Measurements from ENCODE around the gene DEFB119. TPM values are rescaled to one million over a fixed set of nuclear protein-coding genes. Genes with fewer than 3 reads are reported as not detected.
A peak's percentile ranks its signal among the peaks of the same experiment; 100 is the strongest.

DEFB119 gene
- total and polyA plus RNA-seq, 9 of the 15 experiments (the other 6 are each of a cell fraction or from before 2014, with no cell fraction given) = not detected

DNA sequence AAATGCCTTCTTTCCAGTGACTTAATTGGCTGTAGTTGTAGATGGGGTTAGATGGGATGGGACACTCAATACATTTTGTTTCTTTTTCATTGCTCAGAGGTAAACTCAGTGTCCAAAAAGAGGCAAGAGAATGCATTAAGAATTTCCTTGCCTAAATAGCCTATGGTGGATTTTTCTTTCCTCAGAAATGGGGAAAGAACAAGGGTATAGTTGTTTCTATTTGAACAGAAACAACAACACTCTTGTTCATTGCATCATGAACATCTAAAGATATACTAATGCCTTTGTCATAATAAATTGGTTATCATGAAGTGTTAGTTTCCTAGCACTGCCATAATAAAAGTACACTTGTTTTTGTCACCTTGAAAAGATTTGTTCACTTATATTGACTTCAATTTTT is 35.4 kb upstream of the DEFB119 start:
- BruUV-seq (replicated peaks) = no TSS peak
- H3K27ac ChIP-seq (ENCODE audit: extremely low read depth, low read depth, low read length) = no peak overlapping the region
- in situ Hi-C loops (cut with MboI) = no loop called here
- ChIA-PET CTCF (ENCODE audit: low intra/inter-chr PET ratio) (no interaction called here), POLR2A (no interaction called here)
- no peak for ATAC-seq
- H3K79me2 ChIP-seq (ENCODE audit: control insufficient read depth, insufficient read depth, low read length) = no peaks in the 10 kb centered on the region
- no peaks in the 10 kb centered on the region for H4K20me1 ChIP-seq (replicated peaks; ENCODE audit: control insufficient read depth, insufficient read depth, low read length)
- H3K9me1 ChIP-seq (ENCODE audit: control insufficient read depth, insufficient read depth, low read length) = no peaks in the 10 kb centered on the region
- peaks cover 0 to 2% of the 10 kb centered on the region in 2 experiments; a peak in 1 of 5 replicates for H3K27me3 ChIP-seq (ENCODE audit: control insufficient read depth in 2 of 2, insufficient read depth in 2 of 2, low read length in 2 of 2)
- no peak overlapping the region for H2AFZ ChIP-seq (ENCODE audit: low read depth, low read length)
- no peaks in the 10 kb centered on the region; the same call in 2 of the 3 replicates for H3K36me3 ChIP-seq (ENCODE audit: control insufficient read depth, insufficient read depth, low read length)
- no peaks in the 10 kb centered on the region for H3K4me1 ChIP-seq (replicated peaks in 1 of 2; ENCODE audit: control insufficient read depth in 2 of 2, insufficient read depth in 2 of 2, low read length in 2 of 2)
- FAIRE-seq = no peak
- no peak for TF ChIP-seq FUS (optimal IDR thresholded peaks at IDR 0.05; ENCODE audit: low read depth, low read length)
- no peaks in the 10 kb centered on the region for H3K9me3 ChIP-seq (replicated peaks; ENCODE audit: control insufficient read depth, insufficient read depth, low read depth, low read length)
- no peak for DNase-seq (ENCODE audit: extremely low read depth in 1 of 4, low spot score in 3 of 4)
- H3K4me3 ChIP-seq = no peak overlapping the region
- no peak overlapping the region for H3K4me2 ChIP-seq (ENCODE audit: insufficient read depth, low read length)
- H3K9ac ChIP-seq (ENCODE audit: insufficient read depth in 1 of 2, low read depth in 2 of 2, low read length in 2 of 2) = no peak overlapping the region
- intact Hi-C loops (cut with micrococcal nuclease) = no loop called here

DNA sequence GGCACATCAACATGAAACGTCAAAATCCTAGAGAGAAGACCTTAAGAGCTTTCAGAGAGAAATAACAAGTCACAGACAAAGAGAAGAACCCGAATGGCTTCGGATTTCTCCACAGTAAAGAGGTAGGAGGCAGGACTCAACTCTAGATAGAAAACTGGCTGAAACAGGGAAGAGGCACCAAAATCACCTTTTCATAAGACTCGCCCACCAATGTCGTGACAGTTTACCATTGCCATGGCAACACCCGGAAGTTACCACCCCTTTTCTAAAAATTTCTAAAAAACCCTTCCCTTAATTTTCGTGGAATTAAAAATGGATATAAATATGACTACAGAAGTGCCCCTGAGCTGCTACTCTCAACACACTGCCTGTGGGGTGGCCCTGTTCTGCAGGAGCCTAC is 27.9 kb upstream of the DEFB119 start:
- POLR2A ChIA-PET = interaction anchor here (0.8 kb wide), 1 partner anchor 41 kb away, joined by 3 read pairs; no protein-coding TSS in a partner anchor
- TF ChIP-seq, protein P1, sequence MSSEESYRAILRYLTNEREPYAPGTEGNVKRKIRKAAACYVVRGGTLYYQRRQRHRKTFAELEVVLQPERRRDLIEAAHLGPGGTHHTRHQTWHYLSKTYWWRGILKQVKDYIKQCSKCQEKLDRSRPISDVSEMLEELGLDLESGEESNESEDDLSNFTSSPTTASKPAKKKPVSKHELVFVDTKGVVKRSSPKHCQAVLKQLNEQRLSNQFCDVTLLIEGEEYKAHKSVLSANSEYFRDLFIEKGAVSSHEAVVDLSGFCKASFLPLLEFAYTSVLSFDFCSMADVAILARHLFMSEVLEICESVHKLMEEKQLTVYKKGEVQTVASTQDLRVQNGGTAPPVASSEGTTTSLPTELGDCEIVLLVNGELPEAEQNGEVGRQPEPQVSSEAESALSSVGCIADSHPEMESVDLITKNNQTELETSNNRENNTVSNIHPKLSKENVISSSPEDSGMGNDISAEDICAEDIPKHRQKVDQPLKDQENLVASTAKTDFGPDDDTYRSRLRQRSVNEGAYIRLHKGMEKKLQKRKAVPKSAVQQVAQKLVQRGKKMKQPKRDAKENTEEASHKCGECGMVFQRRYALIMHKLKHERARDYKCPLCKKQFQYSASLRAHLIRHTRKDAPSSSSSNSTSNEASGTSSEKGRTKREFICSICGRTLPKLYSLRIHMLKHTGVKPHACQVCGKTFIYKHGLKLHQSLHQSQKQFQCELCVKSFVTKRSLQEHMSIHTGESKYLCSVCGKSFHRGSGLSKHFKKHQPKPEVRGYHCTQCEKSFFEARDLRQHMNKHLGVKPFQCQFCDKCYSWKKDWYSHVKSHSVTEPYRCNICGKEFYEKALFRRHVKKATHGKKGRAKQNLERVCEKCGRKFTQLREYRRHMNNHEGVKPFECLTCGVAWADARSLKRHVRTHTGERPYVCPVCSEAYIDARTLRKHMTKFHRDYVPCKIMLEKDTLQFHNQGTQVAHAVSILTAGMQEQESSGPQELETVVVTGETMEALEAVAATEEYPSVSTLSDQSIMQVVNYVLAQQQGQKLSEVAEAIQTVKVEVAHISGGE (CRISPR knock-in tag; IDR thresholded peaks at IDR 0.05) = no peak
- TF ChIP-seq GABPA (tag; conservative IDR thresholded peaks at IDR 0.05; ENCODE audit: low read depth) = 0 out of 2 replicates have a peak, but pooled peaks have one; percentile 13
- TF ChIP-seq YY1 (IDR thresholded peaks at IDR 0.05; ENCODE audit: borderline replicate concordance in 1 of 3, control insufficient read depth in 1 of 3, extremely low read depth in 1 of 3, insufficient read depth in 3 of 3, insufficient read length in 1 of 3, insufficient replicate concordance in 2 of 3, low read depth in 1 of 3, low read length in 2 of 3) = no peak
- TF ChIP-seq MTA3 (IDR thresholded peaks at IDR 0.05; ENCODE audit: borderline replicate concordance) = no peak
- TF ChIP-seq, protein P2, sequence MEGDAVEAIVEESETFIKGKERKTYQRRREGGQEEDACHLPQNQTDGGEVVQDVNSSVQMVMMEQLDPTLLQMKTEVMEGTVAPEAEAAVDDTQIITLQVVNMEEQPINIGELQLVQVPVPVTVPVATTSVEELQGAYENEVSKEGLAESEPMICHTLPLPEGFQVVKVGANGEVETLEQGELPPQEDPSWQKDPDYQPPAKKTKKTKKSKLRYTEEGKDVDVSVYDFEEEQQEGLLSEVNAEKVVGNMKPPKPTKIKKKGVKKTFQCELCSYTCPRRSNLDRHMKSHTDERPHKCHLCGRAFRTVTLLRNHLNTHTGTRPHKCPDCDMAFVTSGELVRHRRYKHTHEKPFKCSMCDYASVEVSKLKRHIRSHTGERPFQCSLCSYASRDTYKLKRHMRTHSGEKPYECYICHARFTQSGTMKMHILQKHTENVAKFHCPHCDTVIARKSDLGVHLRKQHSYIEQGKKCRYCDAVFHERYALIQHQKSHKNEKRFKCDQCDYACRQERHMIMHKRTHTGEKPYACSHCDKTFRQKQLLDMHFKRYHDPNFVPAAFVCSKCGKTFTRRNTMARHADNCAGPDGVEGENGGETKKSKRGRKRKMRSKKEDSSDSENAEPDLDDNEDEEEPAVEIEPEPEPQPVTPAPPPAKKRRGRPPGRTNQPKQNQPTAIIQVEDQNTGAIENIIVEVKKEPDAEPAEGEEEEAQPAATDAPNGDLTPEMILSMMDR (IDR thresholded peaks at IDR 0.05 in 2 of 3, conservative IDR thresholded peaks at IDR 0.05 in 1 of 3; ENCODE audit: insufficient read depth in 2 of 3, low read depth in 1 of 3, low read length in 3 of 3) = no peak
- no peak for TF ChIP-seq GABPB2 (CRISPR knock-in tag; conservative IDR thresholded peaks at IDR 0.05)
- TF ChIP-seq ESRRA (IDR thresholded peaks at IDR 0.05; ENCODE audit: borderline replicate concordance, low read depth) = no peak
- no peak for TF ChIP-seq PHB (CRISPR knock-in tag; IDR thresholded peaks at IDR 0.05)
- no peak for TF ChIP-seq ETV5 (CRISPR knock-in tag; IDR thresholded peaks at IDR 0.05; ENCODE audit: low read depth)

More for the DNA sequence above, 27.9 kb upstream of the DEFB119 start:
- no TSS peak for BruUV-seq (replicated peaks)
- intact Hi-C loops (cut with micrococcal nuclease) = no loop called here
- Histone ChIP-seq H4K20me1 (replicated peaks; ENCODE audit: control insufficient read depth, insufficient read depth, low read length) (no peaks in the 10 kb centered on the region), H3K9me1 (ENCODE audit: control insufficient read depth, insufficient read depth, low read length) (no peaks in the 10 kb centered on the region), H3K9ac (ENCODE audit: insufficient read depth in 1 of 2, low read depth in 2 of 2, low read length in 2 of 2) (no peak overlapping the region), H3K4me3 (no peak overlapping the region), H2AFZ (ENCODE audit: low read depth, low read length) (peak overlapping the region; percentile 22; the same call in 1 of the 2 replicates), H3K4me1 (replicated peaks in 1 of 2; ENCODE audit: control insufficient read depth in 2 of 2, insufficient read depth in 2 of 2, low read length in 2 of 2) (no peaks in the 10 kb centered on the region), H3K27ac (ENCODE audit: extremely low read depth, low read depth, low read length) (no peak overlapping the region), H3K9me3 (replicated peaks; ENCODE audit: control insufficient read depth, insufficient read depth, low read depth, low read length) (no peaks in the 10 kb centered on the region), H3K4me2 (ENCODE audit: insufficient read depth, low read length) (no peak overlapping the region), H3K79me2 (ENCODE audit: control insufficient read depth, insufficient read depth, low read length) (no peaks in the 10 kb centered on the region), H3K27me3 (ENCODE audit: control insufficient read depth in 2 of 2, insufficient read depth in 2 of 2, low read length in 2 of 2) (peaks cover 0 to 2% of the 10 kb centered on the region in 2 experiments; a peak in 1 of 5 replicates), H3K36me3 (ENCODE audit: control insufficient read depth, insufficient read depth, low read length) (no peaks in the 10 kb centered on the region)
- ATAC-seq (peak; percentile 64), DNase-seq (ENCODE audit: extremely low read depth in 1 of 4, low spot score in 3 of 4) (no peak), FAIRE-seq (no peak)
- 3% methylated on average over 7 of the region's 7 CpGs for WGBS (ENCODE audit: insufficient coverage, low coverage, missing lambda C conversion rate)
- in situ Hi-C loops (cut with MboI) = no loop called here
- CTCF ChIA-PET (ENCODE audit: low intra/inter-chr PET ratio) = no interaction called here
